HL-60/S4 (cell line): ENCODE data around the gene RANGAP1.

ENCODE experiments used
- in situ Hi-C: fragments of 300-500 bp; cut with MboI; formaldehyde crosslinking; loops from 2 replicates; pipeline ENCODE4 v1.14.3; 2022; ENCODE audit warnings: low sequenced_read_pairs

Gene RANGAP1

DNA sequence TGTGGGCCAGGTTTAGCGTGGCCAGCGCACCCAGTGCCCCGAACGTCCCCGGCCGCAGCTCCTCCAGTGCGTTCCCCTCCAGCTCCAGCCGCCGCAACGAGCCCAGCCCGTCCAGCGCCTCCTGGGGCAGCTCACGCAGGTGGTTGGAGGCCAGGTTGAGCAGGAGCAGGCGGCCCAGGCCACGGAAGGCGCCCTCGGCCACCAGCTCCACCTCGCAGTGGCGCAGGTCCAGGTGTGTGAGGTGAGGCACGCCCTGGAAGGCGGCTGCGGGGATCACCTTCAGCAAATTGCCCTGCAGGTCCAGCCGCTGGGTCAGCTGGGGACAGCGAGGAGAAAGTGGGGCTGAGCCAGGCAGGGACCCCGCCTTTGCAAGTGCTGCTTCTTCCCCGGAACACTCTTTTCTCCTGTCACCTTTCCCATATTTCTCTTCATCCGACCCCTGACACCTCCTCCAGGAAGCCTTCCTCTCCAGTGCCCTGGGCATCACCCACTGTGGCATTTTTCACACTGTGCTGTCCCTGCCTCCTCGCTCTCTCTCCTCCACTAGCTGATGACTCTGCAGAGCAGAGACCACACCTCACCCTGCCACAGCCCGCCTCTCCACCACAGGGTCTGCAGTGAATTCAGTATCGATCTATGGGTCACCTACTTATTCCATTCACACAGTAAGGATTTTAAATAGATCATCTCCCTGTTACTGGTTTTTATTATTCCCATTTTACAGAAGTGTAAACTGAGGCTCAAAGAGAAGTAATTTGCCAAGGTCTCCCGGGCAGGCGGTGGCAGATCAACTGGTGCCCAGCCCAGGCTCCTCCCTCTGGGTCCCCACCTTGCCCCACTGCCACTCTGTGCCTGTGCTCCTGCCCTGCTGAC lies 47.2 kb downstream of the RANGAP1 start:
- in situ Hi-C loops = no loop called here

DNA sequence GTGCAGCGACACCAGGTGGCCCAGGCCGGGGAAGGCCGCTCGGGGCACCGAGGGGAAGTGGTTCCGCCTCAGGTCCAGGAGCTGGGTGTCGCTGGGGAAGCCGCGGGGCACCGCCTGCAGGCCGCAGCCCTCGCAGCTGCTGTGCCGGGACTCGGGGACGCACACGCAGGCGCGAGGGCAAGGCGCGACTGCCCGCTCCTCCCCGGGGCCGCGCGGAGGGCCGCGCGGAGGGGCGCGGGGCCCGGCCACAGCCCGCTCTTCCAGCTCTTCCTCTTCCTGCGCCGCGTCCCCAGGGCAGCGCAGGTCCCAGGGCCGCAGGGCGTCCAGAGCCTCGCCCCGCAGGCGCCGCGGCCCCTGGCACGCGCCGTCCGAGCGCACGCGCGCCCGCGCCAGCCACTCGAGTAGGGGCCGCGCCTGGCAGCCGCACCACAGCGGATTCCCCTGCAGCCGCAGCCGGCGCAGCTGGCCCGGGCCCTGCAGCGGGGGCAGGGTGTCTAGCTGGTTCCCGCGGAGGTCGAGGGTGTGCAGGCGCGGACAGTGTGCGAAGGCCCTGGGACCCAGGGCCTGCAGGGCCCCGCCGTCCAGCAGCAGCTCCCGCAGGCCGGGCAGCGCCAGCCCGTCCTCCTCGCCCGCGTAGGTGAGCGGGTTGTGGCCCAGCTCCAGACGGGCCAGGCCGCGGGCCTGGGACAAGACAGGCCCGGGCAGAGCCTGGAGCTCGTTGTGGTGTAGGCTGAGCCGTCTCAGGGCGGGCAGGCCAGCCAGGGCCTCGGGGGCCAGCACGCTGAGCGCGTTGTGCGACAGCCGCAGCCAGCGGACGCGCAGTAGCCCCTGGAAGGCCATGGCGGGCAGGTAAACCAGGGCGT lies 48.0 kb downstream of the RANGAP1 start:
- in situ Hi-C loops = no loop called here

DNA sequence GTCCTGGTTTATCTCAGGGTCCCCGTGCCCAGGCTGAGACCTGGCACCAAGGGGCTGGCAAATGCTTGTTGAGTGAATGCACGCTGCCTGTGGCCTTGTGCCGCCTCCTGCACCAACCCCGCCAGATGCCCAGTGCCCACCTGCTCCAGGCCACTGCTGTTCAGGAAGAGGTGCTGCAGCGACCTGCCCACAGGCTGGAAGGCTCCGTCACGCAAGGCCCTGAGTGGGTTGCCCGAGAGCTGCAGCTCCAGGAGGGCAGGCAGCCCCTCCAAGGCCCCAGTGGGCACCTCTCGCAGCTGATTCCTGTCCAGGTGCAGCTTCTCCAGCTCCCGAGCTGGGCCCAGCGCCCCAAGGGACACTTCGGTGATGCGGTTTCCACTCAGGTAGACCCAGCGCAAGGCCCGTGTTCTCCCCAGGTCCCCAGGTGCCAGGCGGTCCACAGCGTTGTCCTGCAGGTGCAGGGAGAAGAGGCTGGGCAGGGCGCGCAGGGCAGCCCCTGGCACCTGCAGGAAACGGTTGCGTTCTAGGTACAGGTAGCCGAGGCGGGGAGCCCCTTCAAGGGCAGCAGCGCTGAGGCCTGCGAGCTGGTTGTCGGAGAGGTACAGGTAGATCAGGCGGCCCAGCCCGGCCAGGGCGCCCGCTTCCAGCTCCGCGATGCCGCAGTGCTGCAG lies 48.8 kb downstream of the RANGAP1 start:
- in situ Hi-C loops = no loop called here

DNA sequence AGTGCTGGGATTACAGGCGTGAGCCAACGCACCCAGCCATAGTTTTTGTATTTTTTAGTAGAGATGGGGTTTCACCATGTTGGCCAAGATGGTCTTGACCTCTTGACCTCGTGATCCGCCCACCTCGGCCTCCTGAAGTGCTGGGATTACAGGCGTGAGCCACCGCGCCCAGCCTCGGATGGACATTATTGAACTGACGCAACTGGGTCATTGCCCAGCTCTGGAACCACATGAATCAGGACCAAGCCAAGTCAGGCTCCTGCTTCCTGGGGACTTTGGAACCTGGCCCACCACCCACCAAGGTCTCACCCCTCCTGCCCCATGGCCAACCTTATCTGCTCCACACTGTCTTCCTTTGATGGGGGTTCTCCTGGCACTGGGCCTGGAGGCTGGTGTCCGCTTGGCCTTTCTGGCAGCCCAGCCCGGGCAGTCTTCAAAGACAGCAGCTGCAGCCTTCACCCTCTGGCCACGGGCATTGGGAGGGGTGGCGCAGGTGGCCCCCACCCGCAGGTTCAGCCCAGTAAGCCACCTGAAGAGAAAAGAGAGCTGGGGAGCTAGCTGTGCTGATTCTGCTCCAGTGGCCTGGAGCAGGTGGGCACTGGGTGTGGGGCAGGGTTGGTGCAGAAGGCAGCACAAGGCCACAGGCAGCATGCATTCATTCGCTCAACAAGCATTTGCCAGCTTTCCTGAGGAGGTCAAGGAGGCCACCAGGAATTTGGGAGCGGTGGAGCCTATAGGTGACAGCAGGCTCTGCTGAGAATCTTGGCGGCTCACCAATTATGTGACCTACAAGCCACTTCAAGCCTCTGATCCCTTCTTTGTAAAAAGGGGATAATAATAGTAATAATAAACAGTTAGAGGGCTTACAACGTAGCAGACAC lies 50.9 kb downstream of the RANGAP1 start:
- in situ Hi-C loops = no loop called here

DNA sequence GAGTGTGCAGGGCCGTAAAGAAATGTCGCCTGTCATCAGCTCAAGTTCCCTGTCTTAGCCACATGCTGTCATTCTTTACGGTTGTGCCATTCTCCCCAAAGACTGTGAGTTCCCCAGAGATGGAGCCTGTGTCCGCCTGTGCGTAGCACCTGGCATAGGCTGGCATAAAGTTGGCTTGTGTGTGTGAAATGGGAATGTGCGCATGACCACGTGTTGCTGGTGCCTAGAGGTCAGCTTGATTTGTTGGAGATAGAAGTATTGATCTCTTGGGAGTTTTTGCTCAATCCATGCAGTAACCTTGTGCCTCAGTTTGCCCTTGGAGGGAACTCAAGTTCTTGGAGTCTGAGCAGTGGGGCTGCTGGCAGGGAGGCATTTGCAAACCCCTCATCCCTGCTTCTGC lies 54.6 kb downstream of the RANGAP1 start:
- in situ Hi-C loops = no loop called here

DNA sequence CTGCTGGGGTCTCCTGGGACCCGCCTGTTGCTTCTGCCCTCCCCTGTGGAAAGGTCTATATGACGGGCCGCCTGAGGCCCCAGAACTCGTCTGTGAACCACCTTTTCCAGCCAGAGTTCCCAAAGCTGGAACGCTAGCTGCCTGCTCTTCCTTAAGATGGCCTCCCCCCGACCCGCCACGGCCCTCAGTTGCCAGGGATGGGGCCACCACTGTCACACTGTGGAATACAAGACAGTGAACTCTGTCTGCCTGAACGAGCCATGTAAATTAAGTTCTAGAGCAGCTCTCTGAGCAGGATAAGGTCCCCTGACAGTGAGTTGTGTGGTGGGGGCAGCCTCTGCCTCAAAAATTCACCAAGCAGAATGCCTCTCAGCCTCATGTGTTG lies 55.6 kb downstream of the RANGAP1 start:
- in situ Hi-C loops = no loop called here

DNA sequence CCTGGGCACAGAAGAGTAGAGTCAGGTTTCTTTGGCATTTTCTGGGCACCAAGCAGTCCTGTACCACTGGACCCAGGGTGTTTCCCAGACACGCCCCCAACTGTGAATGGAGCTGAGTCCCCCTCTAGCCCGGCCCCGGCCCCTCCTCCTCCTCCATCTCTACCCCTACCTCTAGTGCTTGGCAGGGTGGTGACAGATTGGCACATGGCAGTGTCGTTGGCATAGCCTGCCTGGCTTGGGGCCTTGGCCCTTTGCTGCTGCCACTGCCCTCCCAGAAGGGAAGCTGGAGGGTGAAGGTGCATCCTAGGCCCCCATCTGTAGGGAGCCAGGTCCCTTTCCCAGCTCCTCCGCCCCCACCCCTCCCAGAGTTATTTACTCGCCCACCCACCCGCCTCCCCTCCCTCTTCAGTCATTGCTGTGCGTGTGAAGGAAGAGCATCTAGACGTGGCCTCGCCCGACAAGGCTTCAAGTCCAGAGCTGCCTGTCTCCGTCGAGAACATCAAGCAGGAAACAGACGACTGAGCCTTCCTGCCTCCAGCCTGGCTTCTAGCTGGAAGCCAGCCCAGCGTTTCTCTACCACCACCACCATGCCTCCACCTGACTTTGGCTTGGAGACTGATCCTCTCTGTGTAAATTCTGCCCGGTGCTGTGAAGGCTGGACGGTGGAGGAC lies 56.1 kb downstream of the RANGAP1 start:
- in situ Hi-C loops = no loop called here

DNA sequence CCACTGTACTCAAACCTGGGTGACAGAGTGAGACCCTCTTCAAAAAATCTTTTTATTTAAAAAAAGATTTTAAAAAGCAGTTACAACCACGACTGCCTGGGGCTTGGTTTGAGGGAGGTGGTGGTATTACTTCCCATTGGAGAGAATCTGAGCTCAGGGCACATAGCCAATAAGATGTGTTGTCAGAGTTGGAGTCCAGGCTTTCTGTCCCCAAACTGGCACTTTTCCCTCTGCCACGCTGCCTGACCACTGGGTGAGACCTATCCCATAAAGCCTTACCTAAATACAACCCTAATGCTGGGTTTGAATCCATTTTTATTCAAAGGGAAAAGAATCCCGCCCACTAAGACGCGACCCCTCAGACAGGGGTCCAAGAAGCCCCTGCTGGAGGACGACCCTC lies 56.8 kb downstream of the RANGAP1 start:
- in situ Hi-C loops = no loop called here

DNA sequence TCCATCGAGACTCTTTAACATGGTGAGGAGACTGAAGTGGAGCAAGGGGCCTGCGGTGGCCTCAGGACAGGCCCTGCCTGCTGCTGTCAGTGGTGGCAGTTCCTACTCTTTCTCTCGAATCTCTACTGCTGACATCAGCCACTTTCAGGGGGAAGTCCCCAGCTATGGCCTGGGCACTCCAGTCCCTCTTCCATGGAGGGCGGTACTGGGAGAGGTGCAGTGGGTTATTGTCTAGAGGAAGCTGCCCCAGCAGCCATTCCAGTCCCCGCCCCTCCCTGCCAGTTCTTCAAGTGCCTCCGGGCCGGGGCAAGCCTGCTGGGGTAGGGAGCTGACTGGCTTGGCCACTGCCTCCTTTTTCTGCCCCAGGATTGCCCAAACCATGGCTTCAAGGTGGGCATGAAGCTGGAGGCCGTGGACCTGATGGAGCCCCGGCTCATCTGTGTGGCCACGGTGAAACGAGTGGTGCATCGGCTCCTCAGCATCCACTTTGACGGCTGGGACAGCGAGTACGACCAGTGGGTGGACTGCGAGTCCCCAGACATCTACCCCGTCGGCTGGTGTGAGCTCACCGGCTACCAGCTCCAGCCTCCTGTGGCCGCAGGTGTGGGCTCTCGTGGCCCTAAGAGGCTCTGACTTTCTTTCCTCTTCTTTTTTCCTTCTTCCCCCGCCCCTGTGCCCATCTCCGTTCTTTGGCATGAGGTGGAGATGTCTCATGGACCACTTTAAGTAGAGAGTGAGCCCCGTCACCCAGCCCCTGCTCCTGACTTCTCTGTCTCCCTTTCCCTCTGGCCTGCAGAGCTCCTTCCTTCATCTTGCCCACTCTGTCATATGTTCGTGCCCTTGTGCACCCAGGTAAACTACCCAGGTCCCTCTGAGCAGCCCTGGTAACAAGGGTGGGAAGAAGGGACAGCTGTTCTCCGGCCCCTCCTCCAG lies 59.0 kb downstream of the RANGAP1 start:
- in situ Hi-C loops = no loop called here

DNA sequence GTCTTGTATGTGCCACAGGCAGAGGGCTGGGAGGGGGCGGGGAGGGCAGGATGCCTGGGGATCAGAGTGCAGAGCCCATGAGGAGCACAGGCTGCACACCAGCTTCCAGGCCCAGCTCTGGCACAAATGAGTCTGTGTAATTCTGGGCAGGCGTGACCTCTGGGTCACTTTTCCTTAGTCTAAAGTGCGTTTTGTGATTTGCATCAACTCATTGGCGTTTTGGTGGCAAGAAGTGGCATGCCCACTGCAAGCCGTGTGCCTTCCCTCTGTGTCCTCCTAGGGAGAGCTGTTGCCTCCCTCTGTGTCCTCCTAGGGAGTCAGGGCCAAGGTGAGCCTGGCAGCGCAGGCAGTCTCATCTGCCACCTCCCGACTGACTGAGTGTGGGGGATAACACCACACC lies 62.5 kb downstream of the RANGAP1 start:
- in situ Hi-C loops = no loop called here

DNA sequence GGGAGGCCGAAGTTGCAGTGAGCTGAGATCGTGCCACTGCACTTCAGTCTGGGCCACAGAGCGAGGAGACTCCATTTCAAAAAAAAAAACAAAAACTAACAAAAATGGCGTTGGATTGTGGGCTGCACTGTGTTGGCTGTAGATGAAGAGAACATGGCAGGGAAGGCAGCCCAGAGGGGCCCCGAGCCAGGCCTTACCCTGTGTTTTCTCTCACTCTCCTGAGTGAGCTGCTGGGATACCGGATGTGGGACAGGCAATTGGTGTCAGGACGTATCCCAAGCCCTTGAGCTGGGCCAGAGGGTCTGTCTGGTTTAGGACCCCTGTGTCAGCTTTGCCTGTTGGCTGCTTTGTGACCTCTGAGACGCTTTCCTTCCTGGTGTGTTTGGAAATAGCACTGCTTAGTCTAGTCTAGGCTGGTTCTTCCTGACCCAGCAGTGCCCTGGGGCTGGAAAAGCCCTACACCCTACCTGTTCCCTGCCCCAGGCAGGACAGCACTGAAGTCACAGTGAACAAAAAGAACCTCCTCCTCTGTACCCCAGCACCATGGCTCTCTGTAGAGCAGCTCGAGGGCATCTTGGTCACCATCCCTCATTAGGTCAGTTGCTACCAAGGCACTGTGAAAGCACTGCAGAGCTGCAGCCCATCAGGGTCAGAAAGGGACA lies 63.0 kb downstream of the RANGAP1 start:
- in situ Hi-C loops = no loop called here

DNA sequence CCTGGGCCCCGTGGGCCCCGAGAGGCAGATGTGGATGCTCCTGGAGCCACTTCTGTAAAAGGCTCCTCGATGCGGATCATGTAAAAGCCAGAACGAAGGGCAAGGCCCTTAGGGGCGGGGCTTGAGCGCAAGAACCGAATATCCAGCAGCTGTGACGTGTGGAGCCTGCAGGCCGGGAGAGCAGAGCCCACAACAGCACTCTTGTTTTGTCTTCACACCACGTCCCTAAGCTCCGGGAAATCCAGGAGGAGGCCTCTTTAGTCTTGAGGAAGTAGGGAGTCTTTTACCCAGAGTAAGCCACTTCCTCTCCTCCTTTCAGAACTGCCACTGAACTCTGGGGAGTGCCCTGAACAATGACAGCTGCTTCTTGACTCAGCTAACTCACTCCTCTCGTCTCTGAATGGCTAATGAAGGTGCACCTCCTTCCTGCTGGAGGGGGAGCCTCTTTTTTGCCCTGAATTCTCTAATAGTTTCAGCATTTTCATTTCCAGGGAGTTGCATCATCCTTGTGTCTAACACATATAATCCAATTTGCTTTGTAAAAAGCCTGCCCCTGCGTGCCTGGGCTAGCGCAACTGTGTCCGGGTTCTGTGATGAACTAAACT lies 68.3 kb downstream of the RANGAP1 start:
- in situ Hi-C loops = no loop called here

DNA sequence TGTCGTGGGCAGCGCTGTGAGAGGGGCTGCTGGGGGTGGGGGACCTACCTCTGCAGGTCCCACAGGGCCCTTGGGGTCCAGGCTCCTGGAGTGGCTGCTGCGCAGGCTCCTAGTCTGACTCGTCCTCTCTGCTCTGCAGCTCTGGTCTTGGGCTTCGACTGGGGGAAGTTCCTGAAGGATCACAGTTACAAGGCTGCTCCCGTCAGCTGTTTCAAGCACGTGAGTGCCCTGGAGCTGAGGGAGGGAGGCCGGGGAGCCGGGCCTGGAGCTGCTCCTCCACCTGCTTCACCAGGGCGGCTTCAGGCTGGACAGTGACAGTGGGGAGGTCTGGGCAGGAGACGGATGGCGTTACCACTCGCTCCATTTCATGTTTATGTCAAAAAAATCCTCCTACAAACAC lies 69.0 kb downstream of the RANGAP1 start:
- in situ Hi-C loops = no loop called here

DNA sequence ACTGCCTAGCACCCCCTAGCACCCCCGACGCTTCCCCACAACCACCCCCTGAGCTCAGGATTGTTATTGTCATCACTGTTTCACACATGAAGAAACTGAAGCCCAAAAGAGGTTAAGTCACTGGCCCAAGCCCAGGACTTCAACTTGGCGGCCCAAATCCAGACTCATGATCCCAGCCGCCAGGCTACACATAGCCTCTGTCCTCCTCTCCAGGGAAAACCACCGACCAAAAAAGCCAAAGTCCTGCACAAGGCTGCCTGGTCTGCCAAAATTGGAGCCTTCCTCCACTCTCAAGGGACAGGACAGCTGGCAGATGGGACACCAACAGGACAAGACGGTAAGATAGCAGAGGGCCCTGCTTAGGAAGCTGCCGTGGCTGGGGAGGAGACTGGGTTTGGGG lies 70.1 kb downstream of the RANGAP1 start:
- in situ Hi-C loops = no loop called here

DNA sequence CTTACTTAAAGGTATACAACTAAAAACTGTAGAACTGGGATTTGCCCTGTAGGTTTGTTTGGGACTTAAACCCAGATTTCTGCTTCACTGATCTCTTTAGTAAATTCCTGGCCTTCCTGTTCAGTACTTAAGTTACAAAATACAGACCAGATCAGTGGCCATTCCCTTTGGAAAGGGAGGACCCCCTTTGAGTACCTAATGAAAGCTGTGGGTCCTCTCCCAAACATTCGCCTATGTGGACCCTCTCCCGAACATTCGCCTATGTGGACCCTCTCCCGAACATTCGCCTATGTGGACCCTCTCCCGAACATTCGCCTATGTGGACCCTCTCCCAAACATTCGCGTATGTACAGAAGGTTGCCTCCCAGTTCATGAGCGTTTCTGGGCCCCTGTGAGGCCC lies 70.6 kb downstream of the RANGAP1 start:
- in situ Hi-C loops = no loop called here

DNA sequence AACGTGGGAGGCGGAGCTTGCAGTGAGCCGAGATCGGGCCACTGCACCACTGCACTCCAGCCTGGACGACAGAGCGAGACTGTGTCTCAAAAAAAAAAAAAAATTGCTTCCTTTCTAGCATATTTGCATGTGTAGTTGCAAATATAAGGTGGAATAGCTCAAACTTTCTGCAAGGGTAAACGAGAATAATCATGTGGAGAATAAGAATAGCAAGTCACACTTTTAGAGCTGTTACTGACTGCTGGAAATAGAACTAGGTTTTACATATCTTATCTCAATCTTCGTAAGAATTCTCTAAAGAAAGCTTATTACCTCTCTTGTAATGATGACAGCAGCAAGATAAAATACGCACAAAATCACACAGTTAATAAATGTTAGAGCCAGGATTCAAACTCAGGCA lies 79.3 kb downstream of the RANGAP1 start:
- in situ Hi-C loops = no loop called here

DNA sequence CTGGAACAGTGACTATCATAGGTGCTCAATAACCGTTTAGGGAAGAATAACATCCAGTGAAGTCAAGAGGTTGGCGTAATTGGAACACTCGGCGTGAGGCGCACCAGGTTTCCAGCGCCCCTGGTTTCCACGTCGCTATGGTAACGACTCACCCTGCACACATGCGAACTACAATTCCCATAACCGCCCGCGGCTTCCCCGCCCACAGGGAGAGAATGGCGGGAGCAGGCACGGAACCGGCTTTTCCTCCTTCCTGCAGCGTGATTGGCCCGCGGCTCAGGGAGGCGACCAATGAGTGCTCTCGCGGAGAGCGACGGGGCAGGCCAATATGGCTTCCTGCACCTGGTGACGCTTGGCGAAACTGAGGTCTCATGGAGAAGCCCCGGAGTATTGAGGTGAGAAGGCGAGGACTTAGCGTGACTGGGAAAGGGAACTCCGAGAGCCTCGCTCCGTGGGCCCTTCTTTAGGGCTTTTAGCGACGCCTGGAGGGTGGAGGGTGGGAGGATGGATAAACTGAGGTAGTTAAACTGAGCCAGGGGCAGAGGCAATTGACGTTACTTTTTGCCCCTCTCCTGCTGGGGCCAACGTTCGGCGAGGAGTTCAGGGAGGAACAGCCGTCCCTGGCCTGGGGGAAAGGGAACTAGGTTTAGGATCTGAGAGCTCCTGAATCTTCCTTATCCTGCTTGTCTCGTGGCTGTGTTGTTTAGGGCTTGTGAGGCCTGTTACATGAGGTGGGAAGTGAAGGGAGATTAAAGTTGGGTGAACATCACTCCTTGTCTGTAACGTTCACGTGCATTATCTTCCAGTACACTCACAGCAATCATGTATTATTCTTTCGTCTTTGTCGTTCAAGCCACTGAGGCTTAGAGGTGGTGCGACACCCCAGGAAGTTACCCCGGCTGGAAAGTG lies 80.7 kb downstream of the RANGAP1 start, which contains the start of gene L3MBTL2:
L3MBTL2 (plus strand) TSS at position 321 of the 909 bp plus-strand sequence; CDS start at position 372, 51 bp downstream.
- in situ Hi-C loops = no loop called here
